GM12874 (cell line): ENCODE data around the gene DQX1.

Experiments used
- CTCF ChIP-seq: IDR thresholded peaks from 2 replicates; pipeline ENCODE4 v1.5.1; 2011; ENCODE audit warnings: low read depth, mild to moderate bottlenecking, control low read depth, low read length, moderate library complexity; ENCODE audit not compliant: insufficient read depth

Gene DQX1

DNA sequence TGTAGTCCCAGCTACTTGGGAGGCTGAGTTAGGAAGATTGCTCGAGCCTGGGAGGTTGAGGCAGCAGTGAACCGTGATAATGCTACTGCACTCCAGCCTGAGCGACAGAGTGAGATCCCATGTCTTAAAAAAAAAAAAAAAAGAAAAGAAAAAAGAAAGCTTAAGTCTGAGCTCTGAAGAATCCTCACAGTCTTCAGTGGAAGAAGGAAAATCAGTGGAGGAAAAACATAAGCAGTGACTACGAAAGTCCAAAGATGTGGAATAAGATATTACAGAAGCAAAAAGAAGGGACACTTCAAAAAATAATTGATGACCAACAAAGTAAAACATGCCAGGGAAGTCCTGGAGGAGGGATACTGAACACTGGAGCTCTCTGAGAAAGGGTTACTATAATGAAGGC, 15.8 kb downstream of the DQX1 start:
- no peak for TF ChIP-seq CTCF

DNA sequence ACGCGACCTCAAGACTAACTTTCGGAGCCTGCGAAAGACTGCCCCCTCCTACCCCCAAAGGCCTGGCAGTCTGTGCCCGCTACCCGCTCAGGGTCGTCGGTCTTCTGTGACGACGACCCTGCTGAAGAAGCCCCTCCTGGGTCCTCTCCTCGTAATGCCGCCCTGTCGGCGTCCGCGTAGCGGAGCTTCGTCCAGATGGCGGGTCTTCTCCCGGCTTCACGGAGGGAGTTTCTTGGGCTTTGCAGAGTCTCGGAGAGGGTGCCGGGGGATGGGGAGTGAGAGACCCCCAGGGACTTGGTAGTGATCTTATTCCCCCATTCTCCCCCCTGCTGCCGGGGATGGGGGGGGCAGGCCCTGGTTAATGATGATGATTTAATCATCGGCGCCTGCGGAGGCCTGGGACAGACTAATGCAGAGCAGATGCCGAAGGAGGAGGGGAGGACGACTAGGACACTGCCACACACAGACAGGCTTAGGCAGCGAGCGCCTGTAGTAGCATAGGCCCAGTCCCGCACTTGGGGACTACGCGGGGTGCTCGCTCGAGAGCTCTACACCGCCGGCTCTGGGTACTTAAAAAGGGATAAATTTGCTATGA, 18.0 kb downstream of the DQX1 start:
- no peak for TF ChIP-seq CTCF

DNA sequence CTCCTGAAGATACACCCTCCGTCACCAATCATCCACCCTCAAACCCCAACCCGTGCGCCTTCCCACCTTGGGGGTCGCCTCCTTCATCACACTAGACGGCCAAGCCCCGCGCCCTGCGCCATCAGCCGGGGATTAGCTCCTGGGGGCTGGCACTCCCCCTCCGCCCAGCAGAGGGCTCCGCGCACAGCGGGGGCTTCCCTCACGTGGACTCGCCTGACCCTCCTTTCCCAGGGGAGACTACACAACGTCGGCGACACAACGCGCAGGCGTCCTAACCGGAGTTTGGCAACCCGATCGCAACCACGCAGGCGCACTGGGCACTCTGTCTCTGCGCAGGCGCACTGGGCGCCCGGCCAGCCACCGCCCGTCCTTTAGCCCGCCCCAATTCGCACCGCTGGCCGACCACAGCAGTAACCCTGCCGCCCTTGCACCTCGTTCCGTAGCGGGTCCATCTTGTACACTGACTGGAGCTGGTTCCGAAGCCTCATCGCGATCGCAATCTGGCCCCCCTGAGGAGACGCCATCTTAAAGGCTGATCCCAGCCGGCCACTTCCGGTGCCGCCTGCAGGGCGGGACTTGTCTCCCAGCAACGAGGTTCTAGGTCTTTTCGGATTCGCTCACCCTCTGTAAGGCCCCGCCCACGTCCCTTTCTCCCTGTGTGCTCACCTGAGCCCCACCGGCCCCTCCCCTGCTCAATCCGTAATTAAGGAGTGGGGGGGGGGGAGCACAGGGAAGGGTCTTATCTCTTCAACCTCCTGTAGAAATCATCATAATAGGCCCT, 18.7 kb downstream of the DQX1 start, which contains the start of gene PCGF1:
TSS of gene PCGF1 (minus strand) at position 551 of the 781 bp plus-strand sequence. CDS start at position 524, 27 bp downstream.
- peak; percentile 79 for TF ChIP-seq CTCF

DNA sequence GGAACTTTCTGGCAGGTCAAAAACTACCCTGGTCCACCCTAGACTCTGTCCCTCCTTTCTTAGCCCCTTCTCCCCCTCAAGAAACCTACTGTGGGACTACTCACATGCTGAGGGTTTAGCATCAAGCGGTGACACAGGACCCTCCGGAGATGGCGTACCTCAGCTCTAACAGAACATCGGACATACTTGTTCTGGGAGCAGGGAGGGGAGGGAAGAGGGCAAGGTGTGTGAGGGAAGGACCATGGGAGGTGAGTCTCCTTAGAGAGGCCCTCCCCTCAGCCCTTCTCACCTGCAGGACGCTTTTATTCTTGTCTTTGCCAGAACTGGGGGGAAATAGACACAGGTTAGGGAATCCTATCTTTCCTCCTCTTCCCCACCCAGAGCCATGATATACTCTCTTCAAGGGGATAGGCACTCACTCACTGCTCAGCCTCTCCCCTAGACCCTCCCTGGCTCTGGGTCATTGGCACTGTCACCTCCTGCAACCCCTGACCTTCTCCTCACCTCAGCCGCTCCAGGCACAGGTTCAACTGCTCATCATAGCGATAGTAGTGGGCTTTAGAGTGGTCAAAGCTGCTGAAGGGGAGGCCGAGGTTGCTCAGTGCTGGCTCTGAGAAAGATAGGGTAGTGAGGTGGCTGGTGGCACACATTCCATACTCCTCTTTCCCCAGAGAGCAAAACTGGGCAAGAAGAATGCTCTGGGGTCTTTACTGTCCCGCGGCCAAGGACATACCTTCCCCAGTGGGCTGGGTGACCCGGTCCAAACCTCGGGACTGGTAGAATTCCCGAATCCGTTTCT, 20.4 kb downstream of the DQX1 start:
- TF ChIP-seq CTCF: no peak

DNA sequence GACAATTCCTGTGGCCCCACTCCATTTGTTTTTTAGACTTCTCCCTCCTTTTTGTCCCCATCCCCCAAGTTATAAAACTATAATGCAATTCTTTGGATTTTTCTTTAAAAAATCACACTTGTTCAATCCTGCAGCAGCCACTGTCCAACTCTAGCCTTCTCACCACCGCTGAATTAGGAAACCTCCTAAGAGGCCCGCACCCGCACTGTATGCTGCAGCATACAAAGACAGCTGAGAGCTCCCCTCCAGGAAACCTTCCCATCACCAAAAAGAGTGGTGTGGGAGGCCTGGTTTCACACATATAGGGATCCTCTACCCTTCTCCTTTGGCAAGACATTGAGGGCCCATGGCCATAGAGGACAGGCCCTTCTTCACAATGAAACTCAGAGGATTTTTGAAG, 21.4 kb downstream of the DQX1 start:
- TF ChIP-seq CTCF: no peak

- no peak for TF ChIP-seq CTCF
These were observed 22.2 kb downstream of the DQX1 start for GRCh38 chr2:74503506-74504475.
